VCaP (cell line): ENCODE data around the gene PLCH2.
"Not testable (repeated sequence)": the region's sequence is repeated elsewhere in the genome, so short reads cannot be mapped to it uniquely, and the experiment has no call there.

Experiments used
- H3K27ac ChIP-seq: fragments of 450-650 bp; 2 replicates; pipeline ENCODE4 v1.5.1; 2017
- TF ChIP-seq, protein P1 (sequence below): fragments of 450-650 bp; conservative IDR thresholded peaks from 2 replicates; pipeline ENCODE4 v1.5.1; 2017; ENCODE audit warnings: mild to moderate bottlenecking, moderate library complexity

PLCH2 gene

DNA sequence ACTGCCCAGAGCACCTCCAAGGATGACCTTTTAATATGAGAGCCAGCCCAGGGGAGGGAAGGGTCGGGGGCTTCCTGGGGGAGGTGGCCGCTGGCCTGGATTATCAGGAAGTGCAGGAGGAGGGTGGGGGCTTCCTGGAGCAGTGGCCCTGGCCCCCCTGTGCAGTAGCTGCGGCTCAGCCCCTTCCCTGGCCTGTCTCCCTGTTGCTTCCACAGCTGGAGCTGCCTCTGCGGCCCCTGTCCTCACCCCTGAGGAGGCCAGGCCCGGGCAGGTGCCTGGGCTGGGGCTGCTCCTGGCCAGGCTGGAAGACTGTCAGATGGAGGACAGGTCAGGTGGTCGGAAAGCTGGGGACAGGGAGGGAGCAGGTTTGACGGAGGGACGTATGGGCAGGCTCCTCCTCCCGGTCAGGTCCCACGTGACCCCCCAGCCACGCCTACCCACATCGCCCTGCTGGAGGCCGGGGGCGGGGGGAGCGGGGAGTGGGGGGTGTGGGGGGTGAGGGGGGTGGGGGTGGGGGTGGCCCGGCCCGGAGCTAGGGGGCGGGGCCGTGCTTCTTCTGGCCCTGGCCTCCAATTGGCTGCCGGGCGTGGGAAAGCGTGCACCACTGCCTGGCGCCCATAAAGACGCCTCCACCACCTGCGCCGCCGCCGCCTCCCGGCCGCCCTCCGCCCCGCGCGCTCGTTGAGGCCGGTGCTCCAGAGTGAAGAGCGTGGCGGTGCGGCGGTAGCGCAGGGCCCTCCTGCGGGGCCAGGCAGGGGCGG lies 69.8 kb downstream of the PLCH2 start:
- peak overlapping the region; percentile 99 for H3K27ac ChIP-seq
- TF ChIP-seq, protein P1, sequence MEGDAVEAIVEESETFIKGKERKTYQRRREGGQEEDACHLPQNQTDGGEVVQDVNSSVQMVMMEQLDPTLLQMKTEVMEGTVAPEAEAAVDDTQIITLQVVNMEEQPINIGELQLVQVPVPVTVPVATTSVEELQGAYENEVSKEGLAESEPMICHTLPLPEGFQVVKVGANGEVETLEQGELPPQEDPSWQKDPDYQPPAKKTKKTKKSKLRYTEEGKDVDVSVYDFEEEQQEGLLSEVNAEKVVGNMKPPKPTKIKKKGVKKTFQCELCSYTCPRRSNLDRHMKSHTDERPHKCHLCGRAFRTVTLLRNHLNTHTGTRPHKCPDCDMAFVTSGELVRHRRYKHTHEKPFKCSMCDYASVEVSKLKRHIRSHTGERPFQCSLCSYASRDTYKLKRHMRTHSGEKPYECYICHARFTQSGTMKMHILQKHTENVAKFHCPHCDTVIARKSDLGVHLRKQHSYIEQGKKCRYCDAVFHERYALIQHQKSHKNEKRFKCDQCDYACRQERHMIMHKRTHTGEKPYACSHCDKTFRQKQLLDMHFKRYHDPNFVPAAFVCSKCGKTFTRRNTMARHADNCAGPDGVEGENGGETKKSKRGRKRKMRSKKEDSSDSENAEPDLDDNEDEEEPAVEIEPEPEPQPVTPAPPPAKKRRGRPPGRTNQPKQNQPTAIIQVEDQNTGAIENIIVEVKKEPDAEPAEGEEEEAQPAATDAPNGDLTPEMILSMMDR = no peak

DNA sequence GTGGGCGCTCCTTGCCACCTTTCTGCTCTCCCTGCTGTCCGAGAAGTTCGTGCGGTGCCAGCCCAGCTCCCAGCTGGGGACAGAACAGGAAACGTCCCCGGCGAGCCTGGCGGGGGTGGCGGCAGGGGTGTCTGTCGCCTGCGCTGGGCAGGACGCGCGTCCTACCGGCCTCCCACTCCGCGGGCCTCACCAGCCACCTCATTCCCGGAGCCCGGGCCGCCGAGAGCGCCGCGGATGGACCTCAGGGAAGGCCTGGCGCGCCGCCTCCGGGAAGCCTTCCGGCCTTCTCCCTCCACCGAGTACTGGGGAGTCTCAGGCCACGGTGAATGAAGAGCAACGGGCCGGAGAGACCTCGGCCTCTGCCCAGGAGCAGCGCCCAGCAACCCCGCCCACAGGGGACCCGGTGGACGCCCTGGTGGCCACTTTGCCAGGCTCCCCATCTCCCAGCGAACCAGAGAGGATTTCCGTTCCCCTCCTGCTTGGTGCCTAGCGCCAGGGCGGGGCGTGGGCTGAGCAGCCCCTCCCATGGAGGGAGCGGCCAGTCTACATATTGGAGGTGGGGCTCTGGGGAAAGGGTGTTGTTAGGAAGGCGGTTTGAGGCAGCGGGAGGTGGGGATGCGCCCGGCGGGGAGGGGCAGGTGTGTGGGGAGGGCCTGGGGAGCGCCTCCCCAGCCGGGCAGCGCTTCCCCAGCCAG lies 70.6 kb downstream of the PLCH2 start:
- TF ChIP-seq, protein P1 = no peak; the same call in 1 of the 2 replicates
- H3K27ac ChIP-seq = peak overlapping the region; percentile 99

DNA sequence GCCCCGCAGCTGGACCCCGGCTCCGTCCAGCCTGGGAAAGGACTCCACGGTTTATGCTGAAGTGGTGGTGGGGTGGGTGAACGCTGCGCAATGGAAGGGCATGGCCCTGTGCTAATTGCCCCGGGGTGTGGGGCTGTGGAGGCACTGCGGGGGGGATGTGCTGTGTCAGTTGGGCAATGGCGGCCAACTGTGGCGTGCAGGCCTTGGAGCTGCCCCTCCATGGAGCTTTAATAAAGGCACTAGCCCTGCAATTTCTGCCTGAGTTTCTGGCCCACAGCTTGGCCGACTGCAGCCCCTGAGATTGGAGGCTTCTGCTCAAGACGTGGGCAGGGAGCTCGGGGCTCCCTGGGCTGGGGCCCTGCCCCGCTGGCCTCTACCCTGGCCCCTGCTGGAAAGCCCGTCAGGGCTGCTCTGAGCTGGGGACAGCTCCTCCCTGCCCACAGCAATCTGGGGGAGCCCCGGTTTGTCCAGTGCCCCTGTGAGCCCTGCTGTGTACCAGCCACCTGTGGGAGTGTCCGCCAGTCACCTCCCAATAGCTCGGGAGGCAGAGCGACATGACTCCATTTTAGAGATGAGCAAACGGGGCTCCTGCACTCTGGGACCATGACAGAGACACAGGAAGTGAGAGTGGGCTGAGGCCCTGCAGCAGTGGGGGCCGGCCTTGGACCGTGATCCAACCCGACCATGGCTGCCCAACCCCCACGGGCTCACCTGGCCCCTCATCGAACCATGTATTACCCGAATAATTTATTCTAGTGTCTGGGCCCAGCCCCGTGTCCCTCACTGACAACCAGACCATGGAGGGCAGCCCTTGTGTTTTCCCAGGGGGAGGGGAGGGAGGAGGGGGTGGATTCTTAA lies 71.3 kb downstream of the PLCH2 start:
- H3K27ac ChIP-seq = peak overlapping the region; percentile 99
- TF ChIP-seq, protein P1 = no peak

DNA sequence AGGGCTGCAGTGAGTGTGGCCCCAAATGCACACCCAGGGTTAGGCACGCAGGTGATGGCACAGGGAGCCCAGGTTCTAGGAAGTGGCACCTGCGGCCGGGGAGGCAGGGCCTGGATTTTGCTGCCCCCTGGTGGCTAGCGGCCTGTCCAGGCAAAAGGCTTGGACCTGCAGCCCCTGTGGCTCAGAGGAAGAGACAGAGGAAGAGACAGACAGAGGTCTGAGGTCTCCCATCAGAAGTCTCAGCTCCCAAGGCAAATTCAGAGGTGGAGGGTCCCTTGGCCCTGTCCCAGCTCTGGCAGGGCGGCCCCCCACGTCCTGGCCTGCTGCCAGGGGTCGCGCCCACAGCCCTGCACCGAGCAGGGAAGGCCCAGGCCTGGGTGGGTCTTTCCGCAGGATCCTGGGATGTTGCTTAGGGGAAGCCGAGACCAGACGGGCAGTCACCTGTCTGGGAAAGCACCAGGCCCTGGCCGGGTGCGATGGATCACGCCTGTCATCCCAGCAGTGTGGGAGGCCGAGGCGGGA lies 72.0 kb downstream of the PLCH2 start:
- TF ChIP-seq, protein P1 = peak; percentile 98
- H3K27ac ChIP-seq = peak overlapping the region; percentile 99

DNA sequence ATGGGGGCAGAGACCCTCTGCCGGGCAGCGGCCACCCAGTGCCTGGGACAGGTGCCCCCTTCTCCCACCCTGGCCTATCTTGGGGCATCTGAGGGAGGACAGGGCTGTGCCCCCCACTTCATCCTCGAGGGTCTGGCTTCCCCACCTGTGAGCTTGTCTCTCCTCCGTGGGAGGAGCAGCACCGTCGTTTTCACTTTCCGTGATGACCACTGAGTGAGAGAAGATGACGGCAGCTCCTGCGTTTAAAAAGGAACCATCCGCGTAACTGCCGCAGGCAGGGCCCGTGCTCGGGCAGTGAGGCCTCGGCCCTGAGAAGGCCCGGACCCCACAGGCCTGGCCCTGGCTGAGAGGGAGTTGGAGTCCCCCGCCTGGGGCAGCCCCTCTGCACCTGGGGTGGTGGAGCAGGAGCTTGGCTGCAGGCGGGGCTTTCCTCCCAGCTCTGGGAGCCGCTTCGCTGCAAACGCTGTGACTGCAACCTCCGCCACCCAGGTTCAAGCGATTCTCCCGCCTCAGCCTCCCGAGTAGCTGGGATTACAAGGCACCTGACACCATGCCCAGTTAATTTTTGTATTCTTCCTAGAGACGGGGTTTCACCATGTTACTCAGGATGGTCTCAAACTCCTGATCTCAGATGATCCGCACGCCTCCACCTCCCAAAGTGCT lies 73.4 kb downstream of the PLCH2 start:
- peak overlapping the region; percentile 99 for H3K27ac ChIP-seq

DNA sequence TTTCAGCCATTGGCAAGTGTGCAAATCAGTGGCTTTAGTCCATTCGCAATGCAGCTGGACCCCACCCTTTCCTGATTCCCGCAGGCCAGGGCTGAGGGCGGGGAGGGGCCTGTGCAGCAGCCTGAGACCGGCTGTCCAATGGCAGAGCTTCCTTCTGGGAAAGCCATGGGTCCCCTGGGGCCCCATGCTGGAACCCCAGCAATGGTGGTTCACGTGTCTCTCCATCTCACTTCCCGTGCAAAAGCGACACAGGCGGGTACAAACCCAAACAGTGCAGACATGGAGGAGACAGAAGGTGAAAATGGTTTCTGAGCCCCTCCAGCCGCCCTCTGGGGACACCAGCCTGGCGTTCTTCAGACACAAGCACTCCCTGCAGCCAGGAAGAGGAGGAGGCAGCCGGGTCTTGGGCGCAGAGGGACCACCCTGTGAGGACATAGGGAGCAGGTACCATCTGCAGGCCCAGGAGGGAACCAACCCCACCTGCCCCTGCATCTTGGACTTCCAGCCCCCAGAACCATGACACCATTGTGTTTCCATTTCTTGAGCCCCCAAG lies 74.3 kb downstream of the PLCH2 start:
- peak overlapping the region; percentile 99 for H3K27ac ChIP-seq

DNA sequence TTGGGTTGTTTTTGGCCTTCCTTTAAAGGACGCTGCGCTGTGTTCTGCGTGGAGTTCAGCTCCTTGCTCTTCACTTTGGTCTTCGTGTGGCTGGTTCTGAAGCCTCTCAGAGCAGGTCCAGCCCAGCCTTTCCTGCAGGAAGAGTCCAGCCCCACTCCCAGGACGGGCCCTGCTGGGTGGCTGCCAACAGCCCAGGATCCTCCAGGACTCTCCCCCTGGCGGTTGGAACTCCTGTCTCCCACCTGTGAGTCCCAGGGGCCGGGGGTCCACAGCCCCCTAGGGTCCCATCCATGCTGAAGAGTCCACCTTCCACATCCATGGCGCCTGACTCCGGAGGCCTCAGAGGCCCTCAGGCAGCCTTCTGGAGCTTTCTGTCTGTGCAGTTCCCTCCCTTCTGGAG lies 75.5 kb downstream of the PLCH2 start:
- H3K27ac ChIP-seq = not testable (repeated sequence)

DNA sequence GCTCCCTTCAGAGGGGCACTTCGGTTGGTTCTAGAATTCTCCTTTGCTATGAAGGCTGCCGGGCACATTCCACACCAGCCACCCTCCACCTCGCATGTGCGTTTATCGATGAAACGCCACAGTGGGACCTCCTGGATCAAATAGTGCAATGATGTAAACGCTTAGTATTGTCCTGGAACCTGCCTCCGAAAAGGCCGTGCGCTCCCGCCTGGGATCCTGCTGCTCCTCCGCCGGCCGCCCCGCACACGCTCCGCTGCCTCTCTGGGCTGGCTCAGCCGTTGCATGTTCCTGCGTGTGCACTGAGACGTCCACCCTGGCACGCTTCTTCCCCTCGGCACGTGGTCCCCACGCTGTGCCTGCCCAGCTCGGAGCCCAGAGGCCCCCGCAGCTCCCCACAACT lies 76.1 kb downstream of the PLCH2 start:
- TF ChIP-seq, protein P1 = no peak
- no peak overlapping the region for H3K27ac ChIP-seq

DNA sequence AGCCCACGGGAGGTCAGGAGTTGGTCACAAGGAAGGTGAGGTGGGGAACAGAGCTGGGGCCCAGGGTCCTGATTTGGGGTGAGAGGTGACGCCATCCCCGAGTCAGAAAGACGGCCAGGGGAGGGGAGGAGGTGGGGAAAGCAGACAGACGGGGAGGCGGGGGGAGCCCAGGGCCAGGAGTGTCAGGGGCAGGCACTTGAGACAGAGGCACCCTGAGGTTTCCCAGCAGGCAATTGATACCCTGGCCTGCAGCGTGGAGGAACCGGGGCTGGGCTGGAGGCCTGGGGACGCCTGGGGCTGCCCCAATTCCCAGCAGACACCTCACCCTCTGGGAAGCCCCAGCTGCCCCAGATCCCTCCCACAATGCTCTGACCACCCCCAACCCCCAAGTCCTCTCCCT lies 77.0 kb downstream of the PLCH2 start:
- not testable (repeated sequence) for H3K27ac ChIP-seq
